Choroid plexus epithelial cell (primary cell): ENCODE data around the gene FBN2.

Experiments used
- DNase-seq: peaks from one replicate; pipeline ENCODE4 v3.0.0-alpha.2; 2010; ENCODE audit warnings: low read depth
- H3K4me3 ChIP-seq: 2 replicates; pipeline ENCODE4 v1.5.1; 2011; ENCODE audit warnings: low read depth, mild to moderate bottlenecking, control low read depth, low read length, moderate library complexity
- TF ChIP-seq, protein P1 (sequence below): conservative IDR thresholded peaks from 2 replicates; pipeline ENCODE4 v1.5.1; 2011; ENCODE audit warnings: low read depth, mild to moderate bottlenecking, control low read depth, inconsistent platforms, low read length, moderate library complexity

FBN2 gene

DNA sequence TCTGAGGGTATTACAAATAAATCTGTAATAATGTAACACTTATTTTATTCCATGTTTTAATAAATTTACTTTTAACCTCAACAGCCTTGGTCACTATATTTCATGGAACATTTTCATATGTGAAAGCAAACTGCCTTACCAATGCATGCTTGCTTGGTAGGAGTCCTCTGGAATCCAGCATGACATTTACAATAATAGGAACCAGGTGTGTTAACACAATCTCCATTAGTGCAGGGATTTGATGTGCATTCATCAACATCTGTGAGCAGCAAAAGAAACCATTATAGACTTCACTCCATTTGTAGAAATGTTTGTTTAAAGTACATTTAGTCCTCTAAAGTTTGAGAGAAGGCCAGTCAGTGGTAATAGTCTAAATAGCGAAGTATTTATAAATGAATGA lies 159.4 kb downstream of the FBN2 start:
- TF ChIP-seq, protein P1, sequence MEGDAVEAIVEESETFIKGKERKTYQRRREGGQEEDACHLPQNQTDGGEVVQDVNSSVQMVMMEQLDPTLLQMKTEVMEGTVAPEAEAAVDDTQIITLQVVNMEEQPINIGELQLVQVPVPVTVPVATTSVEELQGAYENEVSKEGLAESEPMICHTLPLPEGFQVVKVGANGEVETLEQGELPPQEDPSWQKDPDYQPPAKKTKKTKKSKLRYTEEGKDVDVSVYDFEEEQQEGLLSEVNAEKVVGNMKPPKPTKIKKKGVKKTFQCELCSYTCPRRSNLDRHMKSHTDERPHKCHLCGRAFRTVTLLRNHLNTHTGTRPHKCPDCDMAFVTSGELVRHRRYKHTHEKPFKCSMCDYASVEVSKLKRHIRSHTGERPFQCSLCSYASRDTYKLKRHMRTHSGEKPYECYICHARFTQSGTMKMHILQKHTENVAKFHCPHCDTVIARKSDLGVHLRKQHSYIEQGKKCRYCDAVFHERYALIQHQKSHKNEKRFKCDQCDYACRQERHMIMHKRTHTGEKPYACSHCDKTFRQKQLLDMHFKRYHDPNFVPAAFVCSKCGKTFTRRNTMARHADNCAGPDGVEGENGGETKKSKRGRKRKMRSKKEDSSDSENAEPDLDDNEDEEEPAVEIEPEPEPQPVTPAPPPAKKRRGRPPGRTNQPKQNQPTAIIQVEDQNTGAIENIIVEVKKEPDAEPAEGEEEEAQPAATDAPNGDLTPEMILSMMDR: no peak
- DNase-seq: no peak
- no peak overlapping the region for H3K4me3 ChIP-seq

DNA sequence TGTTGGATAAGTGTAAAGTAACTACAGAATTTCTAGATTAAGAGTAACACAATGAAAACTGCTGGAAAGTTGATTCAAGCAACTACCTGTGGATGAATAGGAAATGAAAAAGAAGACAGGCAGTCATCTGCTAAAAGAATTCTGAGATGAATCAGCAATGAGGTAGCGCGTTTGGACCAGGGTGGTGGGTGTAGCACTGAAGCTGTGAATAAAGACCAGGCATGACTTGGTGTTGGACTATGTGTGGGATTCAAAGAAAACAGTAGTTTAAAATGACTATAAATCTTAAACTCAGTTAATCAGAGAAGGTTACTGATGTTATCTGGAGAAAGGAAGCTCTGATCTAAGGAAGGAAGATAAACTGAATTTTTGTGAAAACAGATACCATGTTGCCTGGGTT lies 159.8 kb downstream of the FBN2 start:
- no peak overlapping the region for H3K4me3 ChIP-seq
- DNase-seq: peak; percentile 34
- TF ChIP-seq, protein P1: no peak

DNA sequence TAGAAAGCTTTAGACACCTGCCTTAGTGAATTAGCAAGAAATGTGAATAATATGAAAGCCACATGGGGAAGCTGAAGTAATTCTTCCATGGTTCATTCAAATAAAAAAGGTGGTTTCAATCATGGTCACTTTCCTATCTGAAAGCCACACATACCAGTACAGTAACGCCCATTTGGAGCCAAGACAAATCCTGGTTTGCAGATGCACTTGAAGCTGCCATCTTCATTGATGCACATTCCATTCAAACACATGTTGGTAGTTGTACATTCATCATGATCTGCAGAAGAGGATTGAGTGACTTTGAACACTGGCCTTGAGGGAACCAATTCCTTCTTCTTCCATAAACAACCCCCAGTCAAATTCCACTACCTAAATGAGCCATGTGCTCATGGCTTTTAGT lies 161.5 kb downstream of the FBN2 start:
- H3K4me3 ChIP-seq: no peak overlapping the region
- DNase-seq: no peak
- TF ChIP-seq, protein P1: no peak

DNA sequence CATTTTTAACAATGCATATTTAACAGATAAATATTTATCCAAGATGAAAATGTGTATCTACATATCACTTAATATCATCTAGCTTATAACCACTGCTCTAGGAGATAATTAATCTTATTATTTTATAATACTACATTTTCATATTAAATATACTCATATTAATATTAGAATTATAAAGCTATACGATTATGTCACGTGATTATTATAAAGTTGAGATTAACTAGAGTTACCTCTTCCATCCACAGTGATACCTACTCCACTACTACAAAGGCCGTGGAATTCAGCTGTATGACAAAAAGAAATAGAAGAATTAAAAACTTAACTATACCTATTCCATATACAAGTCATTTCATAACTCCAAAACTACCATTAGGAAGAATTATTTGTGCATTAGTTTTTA lies 171.9 kb downstream of the FBN2 start:
- TF ChIP-seq, protein P1: no peak
- H3K4me3 ChIP-seq: no peak overlapping the region

DNA sequence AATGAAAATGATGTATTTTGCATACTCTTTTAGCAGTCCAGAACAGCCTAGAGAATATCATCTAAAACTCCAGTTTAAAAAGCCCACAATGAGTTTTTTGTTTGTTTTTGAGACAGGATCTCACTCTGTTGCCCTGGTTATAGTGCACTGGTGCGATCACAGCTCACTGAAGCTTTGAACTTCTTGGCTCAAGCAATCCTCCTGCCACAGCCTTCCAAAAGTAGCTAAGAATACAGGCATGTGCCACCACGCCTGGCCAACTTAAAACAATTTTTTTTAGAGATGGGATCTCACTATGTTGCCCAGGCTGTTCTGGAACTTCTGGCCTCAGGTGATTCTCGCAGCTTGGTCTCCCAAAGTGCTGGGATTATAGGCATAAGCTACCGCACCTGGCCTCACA lies 175.7 kb downstream of the FBN2 start:
- TF ChIP-seq, protein P1: no peak
- DNase-seq: no peak
- H3K4me3 ChIP-seq: no peak overlapping the region

More for the DNA sequence above, 171.9 kb downstream of the FBN2 start:
- DNase-seq: no peak

DNA sequence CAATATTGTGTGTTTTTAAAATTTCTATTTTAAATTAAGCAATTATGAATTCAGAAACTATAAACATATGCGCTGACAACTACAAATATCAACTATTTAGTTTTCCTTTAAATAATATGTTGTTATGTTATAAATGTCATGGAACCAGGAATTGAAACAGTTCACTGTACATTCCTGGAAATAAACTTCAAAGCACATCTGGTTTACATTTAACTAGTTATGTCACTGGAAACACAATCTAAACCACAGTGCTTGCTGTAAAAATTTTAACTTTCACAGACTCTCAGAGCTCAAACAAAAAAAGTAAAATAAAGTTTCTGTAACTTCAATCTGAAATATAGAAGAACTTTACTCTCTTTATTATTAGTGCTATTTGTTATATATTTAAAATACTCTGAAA lies 179.2 kb downstream of the FBN2 start:
- H3K4me3 ChIP-seq: no peak overlapping the region
- DNase-seq: peak; percentile 42
- TF ChIP-seq, protein P1: no peak

DNA sequence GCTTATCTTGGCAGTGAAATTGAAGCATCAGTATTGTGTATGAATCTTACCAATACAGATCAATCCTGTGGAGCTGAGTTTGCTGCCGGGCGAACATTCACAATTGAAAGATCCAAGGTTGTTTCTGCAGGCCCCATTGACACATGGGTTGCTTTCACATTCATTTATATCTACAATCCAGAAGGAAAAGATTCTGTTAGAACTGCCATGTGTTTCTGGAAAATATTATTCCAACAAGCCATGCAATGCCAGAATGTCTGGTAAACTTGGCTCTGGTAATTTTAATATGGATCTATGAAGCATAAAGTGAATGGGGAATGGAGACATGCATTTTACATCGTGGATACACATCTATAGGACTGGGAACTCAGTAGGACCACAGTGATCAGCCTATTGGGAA lies 180.8 kb downstream of the FBN2 start:
- TF ChIP-seq, protein P1: no peak
- H3K4me3 ChIP-seq: no peak overlapping the region
- DNase-seq: no peak
